ENCODE measurements around the gene FOXJ1. TPM values are rescaled to one million over a fixed set of nuclear protein-coding genes. Genes with fewer than 3 reads are reported as not detected.

Gene FOXJ1
- total RNA-seq, 1 experiment from 2014 or later: 0.26 TPM

DNA sequence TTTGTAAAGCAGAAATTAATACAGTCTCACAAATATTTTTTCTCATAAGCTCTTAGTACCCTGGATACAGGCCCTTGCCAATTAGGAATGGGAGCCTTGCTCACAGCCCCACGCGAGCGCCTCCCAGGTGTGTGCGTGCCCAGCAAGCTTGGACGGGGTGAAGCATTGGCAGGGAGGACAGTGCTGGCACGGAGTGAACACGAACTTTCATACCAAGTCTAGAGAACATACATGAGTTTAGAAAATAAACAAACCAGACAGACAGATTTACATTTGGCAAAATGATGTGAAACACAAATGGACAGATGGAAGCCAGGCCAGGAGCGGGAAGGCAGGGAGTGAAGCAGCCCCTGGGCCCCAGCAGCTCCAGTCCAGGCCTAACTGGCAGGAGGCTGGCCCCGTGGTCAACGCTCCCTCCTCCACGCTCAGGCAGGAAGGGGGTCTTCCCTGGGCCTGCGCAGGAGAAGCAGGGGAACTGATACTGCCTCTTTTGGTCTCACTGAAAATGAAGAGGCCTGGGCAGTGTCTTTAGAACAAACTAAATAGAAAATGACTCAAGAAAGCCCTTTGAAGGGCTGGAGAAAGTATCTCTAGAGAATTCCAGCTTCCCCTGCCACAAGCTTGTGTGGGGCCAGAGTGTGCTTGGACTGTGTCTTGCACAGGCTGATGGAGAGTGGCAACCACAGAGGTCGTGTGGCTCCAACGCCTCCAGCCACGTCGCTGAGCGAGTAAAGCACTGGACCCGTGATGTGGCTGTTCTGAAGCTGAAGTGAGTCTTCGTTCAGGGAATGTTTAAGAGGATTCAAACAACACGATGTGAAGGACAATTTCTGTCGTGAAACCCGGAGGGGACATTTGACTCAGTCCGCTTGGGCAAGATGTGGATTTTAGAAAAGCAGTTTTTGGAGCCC is 9.9 kb upstream of the FOXJ1 start:
- no peaks in the 10 kb centered on the region for H3K9me2 ChIP-seq (replicated peaks; ENCODE audit: low read length)
- ATAC-seq (no peak), DNase-seq (no peak)
- no peaks in the 10 kb centered on the region for H3K79me2 ChIP-seq (ENCODE audit: low read length)
- H4K20me1 ChIP-seq (ENCODE audit: low read length): no peaks in the 10 kb centered on the region
- 0 out of 2 replicates have a peak, but pooled peaks cover 2% of the 10 kb centered on the region for H3K4me1 ChIP-seq (ENCODE audit: insufficient read depth, low read length)
- no peaks in the 10 kb centered on the region for H3F3A ChIP-seq (ENCODE audit: low read length, unreplicated experiment)
- no peaks in the 10 kb centered on the region for H3K27me3 ChIP-seq (ENCODE audit: low read length)
- ChIA-PET POLR2A (ENCODE audit: unreplicated experiment) (no interaction called here), CTCF (no interaction called here)
- BruUV-seq (replicated peaks): no TSS peak
- no peaks in the 10 kb centered on the region for H3K9me3 ChIP-seq (ENCODE audit: low read length)
- TF ChIP-seq EZH2 (IDR thresholded peaks at IDR 0.05; ENCODE audit: low read length, unreplicated experiment) (no peak), CTCF (conservative IDR thresholded peaks at IDR 0.05; ENCODE audit: low read depth, low read length) (no peak), EZH2phosphoT487 (IDR thresholded peaks at IDR 0.05; ENCODE audit: borderline replicate concordance, low read length) (no peak)
- no peak overlapping the region for H3K4me2 ChIP-seq (ENCODE audit: low read length)
- no peak overlapping the region for H3K4me3 ChIP-seq (ENCODE audit: low read length)
- no peaks in the 10 kb centered on the region for H3K36me3 ChIP-seq (ENCODE audit: low read depth, low read length)
- no peak overlapping the region for H2AFZ ChIP-seq (ENCODE audit: low read length)
- no peak overlapping the region for H3K27ac ChIP-seq (ENCODE audit: low read length)
- H3K9ac ChIP-seq (ENCODE audit: low read length): no peak overlapping the region
- intact Hi-C loops (cut with micrococcal nuclease): no loop called here

DNA sequence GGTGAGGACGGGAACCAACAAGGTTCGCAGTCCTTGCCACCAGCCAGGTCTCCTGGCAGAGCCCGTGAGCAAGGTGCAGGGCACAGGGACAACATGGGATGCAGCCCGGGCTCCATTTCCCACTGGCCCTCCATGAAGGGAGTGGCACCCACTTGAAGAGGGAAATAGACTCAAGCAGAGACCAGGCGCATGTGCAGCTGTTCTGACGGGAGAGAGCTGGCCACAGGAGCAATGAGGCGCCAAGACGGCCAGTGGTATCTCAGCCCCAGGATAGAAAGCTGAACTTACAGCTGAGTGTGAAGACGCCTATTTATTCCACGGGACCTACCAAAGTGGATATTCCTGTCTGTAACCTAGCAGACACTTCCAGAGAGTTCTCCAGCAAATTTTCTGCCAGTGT is 8.2 kb upstream of the FOXJ1 start:
- ChIA-PET POLR2A (ENCODE audit: unreplicated experiment) (no interaction called here), CTCF (interaction anchor here (0.6 kb wide), 1 partner anchor 40 kb away, joined by 10 read pairs; no protein-coding TSS in a partner anchor)
- no TSS peak for BruUV-seq (replicated peaks)
- Histone ChIP-seq H3K4me3 (ENCODE audit: low read length) (no peak overlapping the region), H3K4me2 (ENCODE audit: low read length) (no peak overlapping the region), H3K79me2 (ENCODE audit: low read length) (no peaks in the 10 kb centered on the region), H2AFZ (ENCODE audit: low read length) (no peak overlapping the region), H3K27me3 (ENCODE audit: low read length) (no peaks in the 10 kb centered on the region), H3K4me1 (ENCODE audit: insufficient read depth, low read length) (0 out of 2 replicates have a peak, but pooled peaks cover 5% of the 10 kb centered on the region), H3F3A (ENCODE audit: low read length, unreplicated experiment) (no peaks in the 10 kb centered on the region), H3K36me3 (ENCODE audit: low read depth, low read length) (no peaks in the 10 kb centered on the region), H3K9me2 (replicated peaks; ENCODE audit: low read length) (no peaks in the 10 kb centered on the region), H3K27ac (ENCODE audit: low read length) (no peak overlapping the region), H4K20me1 (ENCODE audit: low read length) (no peaks in the 10 kb centered on the region), H3K9me3 (ENCODE audit: low read length) (no peaks in the 10 kb centered on the region), H3K9ac (ENCODE audit: low read length) (no peak overlapping the region)
- ATAC-seq (no peak), DNase-seq (no peak)
- TF ChIP-seq CTCF (conservative IDR thresholded peaks at IDR 0.05; ENCODE audit: low read depth, low read length): no peak
- no peak for TF ChIP-seq EZH2 (IDR thresholded peaks at IDR 0.05; ENCODE audit: low read length, unreplicated experiment)
- no peak for TF ChIP-seq EZH2phosphoT487 (IDR thresholded peaks at IDR 0.05; ENCODE audit: borderline replicate concordance, low read length)
- intact Hi-C loops (cut with micrococcal nuclease): no loop called here

DNA sequence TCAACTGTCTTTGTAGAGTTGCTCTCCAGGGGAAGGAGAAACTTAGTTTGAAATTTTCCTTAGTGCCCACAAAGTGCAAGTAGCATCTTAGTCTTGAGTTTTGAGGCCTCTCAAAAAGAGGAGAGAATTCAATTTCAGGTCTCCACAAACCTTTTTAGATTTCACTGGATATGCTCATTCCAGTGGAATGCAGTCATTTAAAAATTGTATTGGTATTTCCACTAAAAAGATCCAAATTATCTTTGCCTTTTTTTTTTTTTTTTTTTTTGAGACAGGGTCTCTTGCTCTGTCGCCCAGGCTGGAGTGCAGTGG is 6.9 kb upstream of the FOXJ1 start:
- Histone ChIP-seq H3K9me3 (ENCODE audit: low read length) (no peaks in the 10 kb centered on the region), H4K20me1 (ENCODE audit: low read length) (no peaks in the 10 kb centered on the region), H3K4me3 (ENCODE audit: low read length) (no peak overlapping the region), H3K4me2 (ENCODE audit: low read length) (no peak overlapping the region), H3K36me3 (ENCODE audit: low read depth, low read length) (no peaks in the 10 kb centered on the region), H3K27me3 (ENCODE audit: low read length) (no peaks in the 10 kb centered on the region), H3K4me1 (ENCODE audit: insufficient read depth, low read length) (peaks cover 13% of the 10 kb centered on the region), H2AFZ (ENCODE audit: low read length) (peak overlapping the region; percentile 79; the same call in 1 of the 2 replicates), H3K27ac (ENCODE audit: low read length) (no peak overlapping the region), H3F3A (ENCODE audit: low read length, unreplicated experiment) (no peaks in the 10 kb centered on the region), H3K79me2 (ENCODE audit: low read length) (no peaks in the 10 kb centered on the region), H3K9ac (ENCODE audit: low read length) (no peak overlapping the region), H3K9me2 (replicated peaks; ENCODE audit: low read length) (no peaks in the 10 kb centered on the region)
- TF ChIP-seq EZH2phosphoT487 (IDR thresholded peaks at IDR 0.05; ENCODE audit: borderline replicate concordance, low read length) (no peak), CTCF (conservative IDR thresholded peaks at IDR 0.05; ENCODE audit: low read depth, low read length) (0 out of 2 replicates have a peak, but pooled peaks have one; percentile 4)
- ChIA-PET POLR2A (ENCODE audit: unreplicated experiment) (no interaction called here), CTCF (interaction anchor here (0.7 kb wide), 1 partner anchor 139 kb away, joined by 8 read pairs; no protein-coding TSS in a partner anchor)
- no peak for DNase-seq
- no TSS peak for BruUV-seq (replicated peaks)
- no peak for ATAC-seq
- intact Hi-C loops (cut with micrococcal nuclease): no loop called here

Measured in PC-3 (cell line).